GM21737 (cell line): ENCODE results near the gene CNTROB.

ENCODE experiments used
- ATAC-seq: cut with Tn5 transposase; IDR thresholded peaks from one replicate; pipeline ENCODE4 v1.9.1; 2021; ENCODE audit warnings: mild to moderate bottlenecking, moderate library complexity; ENCODE audit not compliant: unreplicated experiment

Gene CNTROB

DNA sequence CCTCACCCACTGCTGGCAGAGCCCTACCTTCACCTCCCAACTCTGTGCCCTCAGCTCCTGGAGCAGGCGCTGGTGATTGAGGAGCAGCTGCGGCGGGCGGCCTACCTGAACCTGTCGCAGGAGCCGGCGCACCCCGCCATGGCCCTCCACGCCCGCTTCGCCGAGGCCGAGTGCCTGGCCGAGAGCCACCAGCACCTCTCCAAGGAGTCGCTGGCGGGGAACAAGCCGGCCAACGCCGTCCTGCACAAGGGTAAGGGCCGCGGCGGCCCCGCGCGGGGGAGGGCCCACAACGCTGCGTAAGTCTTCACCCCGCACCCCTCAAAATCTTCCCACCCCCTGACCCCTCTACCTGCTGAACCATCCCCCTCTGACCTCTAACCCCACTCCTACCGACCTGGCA lies 22.9 kb upstream of the CNTROB start:
- no peak for ATAC-seq

DNA sequence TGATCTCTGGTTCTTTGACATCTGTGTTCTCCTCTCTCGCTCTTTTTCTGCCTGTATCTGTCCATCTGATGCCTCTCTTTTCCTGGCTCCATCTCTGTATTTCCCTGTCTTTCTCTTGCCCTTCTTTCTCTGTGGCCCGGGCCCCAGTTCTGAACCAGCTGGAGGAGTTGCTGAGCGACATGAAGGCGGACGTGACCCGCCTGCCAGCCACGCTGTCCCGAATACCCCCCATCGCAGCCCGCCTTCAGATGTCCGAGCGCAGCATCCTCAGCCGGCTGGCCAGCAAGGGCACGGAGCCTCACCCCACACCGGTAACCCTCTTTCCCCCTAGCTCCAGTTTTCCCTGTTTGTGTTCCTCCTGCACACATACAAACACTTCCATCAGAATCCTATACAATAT lies 21.7 kb upstream of the CNTROB start:
- ATAC-seq = no peak

DNA sequence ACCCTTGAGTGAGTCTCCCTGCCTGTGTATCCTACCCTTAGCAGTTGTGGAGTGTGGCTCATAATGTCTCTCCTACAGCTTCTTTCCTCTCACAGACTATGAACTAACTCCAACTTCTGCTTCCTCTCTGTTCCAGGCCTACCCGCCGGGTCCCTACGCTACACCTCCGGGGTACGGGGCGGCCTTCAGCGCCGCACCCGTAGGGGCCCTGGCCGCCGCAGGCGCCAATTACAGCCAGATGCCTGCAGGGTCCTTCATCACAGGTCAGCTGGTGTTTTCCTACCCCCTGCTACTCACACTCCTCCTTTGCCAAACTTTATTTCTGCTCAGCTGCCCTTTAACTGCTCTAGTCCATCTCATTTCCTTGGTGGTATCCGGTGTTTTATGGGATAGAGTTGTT lies 21.3 kb upstream of the CNTROB start:
- ATAC-seq = no peak

DNA sequence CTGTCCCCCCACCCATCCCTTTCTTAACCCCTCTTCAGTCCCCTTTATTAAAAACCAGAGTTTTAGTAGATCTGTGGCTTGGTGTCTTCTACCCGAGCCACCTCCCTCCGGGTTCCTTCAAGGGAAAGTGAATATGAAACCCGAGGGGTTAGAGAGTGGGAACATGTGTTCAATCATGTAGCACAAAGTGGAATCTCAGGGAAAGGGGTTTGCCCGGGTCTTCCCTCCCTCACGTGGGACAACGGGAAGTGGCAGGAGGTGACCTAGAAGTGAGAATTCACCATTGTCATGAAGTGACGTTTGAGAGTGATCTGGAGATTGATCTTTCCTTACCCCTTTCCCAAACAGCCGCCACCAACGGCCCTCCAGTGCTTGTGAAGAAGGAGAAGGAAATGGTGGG lies 20.9 kb upstream of the CNTROB start:
- ATAC-seq = no peak

DNA sequence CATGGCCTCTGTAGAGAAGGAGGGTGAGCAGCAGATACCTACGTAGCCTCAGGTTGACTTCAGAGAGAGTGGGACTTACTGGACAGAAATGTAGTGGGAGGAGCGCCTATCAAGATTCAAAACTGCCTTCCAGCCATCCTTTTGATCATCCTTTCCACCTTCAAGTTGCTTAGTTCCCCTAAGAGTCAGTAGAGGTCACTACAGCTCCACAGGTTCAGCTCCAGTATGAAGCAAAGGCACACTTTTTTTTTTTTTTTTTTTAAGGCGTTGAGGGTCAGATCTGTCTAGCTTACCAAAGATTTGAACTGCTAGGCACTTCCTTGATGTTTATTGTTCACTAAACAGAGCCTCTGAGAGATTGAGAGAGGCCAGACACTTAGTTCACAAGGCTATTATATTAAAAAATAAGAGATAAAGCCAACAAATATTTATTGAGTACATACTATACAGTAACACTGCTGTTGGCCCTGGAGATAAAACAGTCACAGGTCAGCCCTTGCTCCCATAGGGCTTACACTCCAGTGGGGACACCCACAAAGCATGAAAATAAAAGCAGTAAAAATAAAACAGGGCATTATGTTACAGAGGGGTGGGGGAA lies 19.0 kb upstream of the CNTROB start:
- no peak for ATAC-seq

DNA sequence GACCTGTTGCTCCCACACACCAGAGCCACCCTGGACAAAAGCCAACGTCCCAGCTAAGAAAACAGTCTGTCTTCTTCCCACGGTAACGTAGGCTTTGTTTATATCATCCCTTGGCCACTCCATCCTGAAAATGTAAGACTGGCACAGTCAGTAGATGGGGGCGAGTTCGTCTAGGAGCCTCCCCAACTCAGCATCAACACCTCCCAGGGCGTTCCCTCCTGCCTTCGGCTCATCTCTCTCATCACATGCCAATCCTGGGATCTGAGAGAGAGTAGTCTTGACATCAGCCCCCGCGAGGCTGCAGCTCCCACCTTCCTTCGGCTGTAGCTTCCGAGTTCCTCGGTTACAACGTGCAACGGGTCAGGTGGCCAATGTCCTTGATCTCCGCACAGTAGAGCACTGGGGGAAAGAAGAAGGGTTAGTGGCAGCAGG lies 16.8 kb upstream of the CNTROB start:
- ATAC-seq = peak; percentile 26

DNA sequence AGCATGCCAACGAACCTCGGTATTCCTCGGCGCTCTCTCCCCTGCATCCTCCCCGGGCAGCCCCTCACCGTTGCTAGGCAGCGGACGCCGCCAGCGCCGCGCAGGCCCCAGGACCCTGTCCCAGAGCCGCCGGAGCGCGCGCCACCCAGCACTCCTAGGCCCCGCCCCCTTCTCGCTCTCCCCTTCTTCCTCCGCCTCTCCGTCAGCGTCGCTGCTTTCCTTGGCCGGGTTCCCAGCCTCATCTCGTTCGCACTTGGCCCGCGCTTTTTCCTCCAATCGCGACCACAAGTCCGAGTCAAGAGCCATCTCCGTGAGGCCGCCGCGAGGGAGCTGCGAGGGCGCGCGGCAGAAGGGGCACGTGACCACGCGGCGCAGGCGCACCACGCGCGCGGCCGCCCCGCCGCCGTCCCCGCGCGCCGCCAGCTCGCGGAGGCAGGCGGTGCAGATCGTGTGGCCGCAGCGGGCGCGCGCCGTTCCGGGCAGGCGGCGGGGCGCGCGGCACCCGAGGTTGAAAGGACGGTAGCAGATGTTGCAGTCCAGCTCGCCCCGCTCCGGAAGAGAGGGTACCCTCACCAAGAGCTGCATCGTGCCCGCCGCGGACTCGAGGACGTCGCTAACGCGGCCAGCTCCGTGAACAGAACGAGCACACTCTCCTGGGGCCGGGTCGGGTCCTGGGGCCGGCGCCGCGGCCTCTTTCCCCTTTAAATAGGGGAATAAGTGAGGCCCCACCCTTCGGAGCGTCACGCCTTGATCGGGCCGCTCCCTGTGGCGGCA lies 16.2 kb upstream of the CNTROB start, which contains the start of gene RNF227:
TSS of gene RNF227 (minus strand) at position 679 of the 774 bp plus-strand sequence. CDS start at position 585, 94 bp downstream.
- ATAC-seq = peak; percentile 66

DNA sequence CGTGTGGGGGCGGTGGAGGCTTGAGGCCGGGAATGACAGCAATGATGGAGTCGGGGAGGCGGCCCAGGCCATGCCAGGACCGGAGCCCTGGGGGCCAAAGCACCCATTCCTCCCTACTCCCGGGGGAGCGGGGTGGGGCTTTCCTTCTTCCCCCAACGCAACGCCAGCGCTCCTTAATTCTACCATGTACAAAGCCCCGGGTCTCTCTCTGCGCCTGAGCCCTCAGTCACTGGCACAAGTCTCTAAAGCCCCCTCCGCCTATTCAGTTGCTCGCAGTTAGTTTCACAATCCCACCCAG lies 15.7 kb upstream of the CNTROB start:
- no peak for ATAC-seq

DNA sequence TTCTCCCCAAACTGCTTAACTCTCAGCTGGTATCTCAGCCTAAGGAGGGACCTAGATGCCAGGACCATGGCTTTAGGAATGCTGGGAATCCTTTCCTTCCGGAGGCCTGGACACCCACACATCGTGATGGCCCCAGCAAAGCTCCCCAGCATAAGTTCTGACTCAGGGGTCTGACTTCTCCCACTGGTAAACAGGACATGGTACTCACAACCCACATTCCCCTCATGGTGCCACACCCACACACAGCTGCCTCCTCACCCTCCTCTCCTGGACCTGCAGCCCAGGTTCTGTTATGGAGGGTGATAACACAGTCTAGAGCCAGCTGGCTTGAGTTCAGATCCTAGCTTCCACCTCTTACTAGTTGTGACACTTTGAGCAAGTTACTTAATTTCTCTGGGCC lies 15.2 kb upstream of the CNTROB start:
- ATAC-seq = no peak

DNA sequence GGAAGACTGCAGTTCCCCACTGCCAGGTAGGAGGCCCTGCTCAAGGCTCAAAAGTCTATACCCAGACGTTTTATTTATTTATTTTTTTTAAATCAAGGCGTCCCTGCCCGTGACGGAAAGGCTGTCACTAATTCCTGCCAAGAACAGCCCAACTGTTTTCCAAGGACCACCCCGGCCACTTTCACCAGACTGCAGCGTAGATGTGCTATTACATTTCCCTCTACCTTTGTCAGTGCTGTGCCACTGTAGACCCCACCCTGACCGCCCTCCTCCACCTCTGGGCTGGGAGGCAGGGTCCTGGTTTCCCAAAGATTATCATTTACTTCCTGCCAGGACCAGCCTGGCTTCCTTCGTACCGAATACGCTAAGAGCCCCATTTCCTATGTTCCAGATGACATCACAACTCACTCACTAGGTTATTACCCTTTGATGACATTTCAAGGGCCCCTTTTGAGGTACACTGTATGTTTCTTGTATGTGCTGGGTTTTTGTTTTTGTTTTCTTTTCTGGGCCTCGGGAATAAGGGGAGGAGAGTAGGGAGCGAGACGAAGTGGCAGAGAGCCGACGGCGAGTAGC lies 9.6 kb upstream of the CNTROB start:
- ATAC-seq = no peak

DNA sequence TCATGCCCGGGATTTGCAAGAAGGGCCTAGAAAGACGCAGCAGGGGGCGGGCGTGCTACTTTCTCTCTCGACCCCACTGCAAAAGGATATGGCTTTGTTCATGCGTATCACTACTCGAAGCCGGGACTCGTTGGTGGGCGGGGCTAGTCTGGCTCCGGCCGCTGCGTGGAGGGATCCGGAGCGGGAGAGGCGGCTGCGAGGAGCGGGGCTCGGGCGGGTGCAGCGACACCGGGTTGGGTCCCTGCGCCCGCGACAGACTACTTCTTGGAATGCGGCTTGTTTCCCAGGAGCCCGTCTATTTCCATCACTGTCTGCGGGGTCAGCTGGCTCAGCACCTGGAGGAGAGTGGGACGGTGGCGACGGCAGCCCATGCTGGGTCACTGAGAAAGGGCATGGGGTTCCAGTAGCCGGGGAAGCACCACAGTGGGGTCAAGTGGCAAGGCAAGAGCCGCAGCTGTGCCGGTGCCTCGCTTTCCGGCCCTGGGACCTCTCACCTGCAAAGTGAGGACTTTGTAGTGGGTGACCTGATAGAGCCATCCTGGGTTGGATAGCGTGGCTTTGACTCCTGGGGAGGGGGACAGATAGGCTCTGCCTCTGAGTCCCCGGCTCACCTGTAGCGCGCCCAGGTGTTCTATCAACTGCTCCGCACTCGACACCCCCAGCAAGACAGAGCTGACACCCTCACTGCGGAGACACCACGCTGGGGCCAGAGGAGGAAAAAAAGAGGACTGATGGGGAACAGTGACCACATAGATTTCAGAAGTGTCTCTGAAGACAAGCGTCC lies 9.0 kb upstream of the CNTROB start:
- ATAC-seq = no peak

DNA sequence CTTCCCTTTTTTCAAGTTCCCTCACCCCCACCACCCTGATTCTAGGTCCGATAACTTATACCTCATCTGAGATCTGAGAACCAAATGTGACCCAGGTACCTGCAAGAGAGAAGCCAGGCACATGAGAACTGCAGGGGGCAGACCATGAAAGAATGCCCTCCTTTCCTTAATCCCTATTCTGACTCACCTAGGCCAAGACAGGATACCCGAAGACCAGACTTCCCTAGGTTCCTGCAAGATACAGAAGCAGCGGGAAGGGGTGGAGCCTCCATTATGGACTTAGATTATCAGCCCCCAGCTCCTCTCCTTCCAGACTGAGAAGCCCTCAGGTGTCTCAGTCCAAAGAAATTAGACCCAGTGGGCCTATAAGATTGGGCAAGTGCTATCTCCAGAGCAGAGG lies 4.4 kb upstream of the CNTROB start:
- ATAC-seq = no peak

DNA sequence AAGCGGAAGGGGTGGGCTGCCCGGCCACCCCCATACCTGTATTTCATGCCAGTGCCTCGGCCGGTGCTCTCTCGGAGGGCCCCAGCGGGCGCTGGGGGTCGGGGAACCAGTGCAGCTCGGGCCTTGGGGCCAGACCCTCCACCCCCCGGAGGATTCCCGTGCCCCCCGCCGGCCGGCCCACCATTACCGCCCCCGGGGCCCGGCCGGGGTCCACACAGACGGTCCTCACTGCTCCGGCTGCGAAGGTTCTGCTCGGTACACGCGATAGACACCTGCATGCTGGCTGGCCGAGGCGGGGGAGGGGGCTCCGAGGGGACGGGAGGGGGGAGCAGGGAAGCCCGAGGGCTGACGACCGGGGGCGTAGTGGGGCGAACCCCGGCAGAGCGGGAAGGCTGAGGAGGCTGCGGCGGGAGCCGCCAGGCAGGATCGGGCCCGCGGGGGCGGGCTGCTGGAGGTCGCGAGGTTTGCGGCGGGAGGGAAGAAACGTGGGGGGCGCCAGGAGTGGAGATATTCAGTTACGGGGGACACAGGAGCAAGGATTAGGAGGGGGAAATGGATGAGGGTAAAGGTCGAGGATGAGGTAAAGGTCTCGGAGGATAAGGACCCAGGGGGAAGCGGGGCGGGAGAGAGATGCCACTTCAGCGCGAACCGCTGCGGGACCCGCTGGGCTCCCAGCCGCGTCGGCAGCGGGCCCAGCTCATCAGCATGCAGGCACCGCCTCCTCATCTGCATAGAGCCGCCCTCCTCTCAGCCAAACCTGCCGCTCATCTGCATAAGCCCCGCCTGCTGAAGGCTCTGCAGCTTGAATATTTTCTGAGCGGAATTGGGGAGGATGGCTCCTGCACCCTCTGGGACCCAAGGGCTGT lies 2.6 kb upstream of the CNTROB start, which contains the start of gene KCNAB3:
TSS of gene KCNAB3 (minus strand) at position 699 of the 866 bp plus-strand sequence. CDS start at position 278, 421 bp downstream.
- ATAC-seq = no peak

DNA sequence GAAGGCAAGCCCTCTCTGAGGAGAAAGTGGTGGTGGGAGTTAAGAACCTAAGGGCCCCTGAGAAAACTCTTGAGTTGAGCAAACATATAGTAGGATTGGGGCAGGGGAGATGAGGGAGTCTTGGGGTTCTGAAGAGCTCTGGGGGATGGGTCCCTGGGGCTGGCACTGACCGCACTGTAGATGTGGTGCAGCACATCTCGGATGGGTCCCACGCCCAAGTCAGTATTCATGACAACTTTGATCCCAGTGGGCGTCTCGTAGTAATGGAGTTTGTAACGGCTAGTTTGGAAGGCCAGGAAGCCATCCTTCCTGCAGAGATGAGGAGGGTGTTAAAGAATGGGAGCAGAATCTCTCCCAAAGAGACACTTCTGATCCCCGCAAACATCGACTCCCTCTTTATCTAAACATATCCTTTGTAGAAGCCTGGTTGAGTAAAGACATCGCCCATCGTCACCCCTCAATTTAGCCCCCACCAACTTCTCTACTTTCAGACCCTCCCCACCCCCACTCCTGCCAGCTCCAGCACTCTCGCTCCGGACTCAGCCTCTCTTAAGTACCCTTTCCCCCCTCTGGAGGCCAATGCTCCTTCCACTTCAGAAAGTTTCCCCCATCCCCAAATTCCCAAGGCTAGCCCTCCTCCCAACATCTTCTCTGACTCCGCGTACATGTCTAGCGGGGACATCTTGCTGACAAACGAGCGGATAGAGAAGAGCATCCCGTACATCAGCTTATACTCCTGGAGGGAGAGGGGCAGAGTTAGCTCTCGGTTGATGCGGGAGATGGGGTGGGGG lies 970 bp upstream of the CNTROB start:
- no peak for ATAC-seq

DNA sequence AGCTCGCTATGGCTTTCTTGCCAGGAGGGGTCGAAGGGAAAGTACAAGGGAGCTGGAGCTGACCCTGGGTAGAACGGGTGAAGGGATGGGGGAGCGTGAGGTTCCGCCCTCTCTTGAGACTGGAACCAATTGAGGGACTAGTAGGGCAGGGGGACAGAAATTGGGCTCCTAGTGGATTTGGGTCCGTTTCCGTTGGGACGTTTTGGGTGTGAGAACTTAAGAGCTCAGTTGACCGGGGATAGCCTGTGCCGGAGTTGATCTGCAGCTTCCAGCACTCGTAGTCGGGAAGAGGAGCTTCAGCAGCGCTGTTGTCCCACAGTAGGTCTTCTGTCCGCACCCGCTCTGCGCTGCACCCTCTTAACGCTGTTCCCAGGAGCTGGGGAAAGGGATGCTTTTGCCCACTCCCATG lies 481 bp downstream of the CNTROB start:
- ATAC-seq = no peak

DNA sequence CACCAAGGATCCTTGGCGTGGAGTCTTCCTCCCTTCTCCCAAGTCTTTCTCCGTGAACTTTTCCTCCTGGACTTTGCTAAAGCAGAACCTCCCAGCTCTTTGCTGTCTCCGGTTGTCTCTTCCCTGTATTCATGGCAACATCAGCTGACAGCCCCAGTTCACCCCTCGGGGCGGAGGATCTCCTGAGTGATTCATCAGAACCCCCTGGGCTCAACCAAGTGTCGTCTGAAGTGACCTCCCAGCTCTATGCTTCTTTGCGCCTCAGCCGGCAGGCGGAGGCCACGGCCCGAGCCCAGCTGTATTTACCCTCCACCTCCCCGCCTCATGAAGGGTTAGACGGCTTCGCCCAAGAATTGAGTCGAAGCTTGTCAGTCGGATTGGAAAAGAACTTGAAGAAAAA lies 943 bp downstream of the CNTROB start:
- ATAC-seq = no peak

DNA sequence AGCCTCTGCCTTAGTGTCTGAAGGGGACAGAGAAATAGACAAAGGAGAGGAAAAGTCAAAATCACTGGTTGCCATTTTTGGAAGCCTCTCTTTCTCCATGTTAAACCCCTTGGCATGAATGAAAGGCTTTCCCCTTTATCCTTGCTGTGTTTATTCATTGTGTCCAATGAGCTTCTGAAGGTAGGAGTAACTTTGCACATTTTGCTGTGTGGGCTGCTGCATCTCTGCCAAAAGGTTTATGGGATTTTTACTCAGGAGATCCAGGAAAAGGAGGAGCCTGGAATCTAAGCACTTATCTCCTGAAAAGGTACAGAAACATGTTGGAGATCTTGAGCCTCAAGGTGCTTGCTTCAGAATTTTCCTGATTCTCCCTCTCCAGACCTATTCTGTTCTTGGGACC lies 3.9 kb downstream of the CNTROB start:
- ATAC-seq = no peak

DNA sequence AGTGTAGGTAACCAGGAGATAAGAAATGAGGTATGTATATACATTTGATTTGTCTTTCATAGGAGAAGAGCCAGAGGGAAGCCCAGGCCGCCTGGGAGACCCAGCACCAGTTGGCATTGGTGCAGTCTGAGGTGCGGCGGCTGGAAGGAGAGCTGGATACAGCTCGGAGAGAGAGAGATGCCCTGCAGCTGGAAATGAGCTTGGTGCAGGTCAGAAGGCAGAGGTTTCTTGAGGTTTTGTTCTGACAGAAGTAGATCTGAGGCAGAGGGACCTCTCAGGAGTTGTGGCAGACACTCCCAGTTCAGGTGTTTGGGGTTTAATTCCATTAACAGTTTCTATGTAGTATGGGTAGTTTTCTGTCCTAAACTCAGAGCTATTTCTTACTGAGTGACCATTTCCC lies 8.0 kb downstream of the CNTROB start:
- no peak for ATAC-seq

DNA sequence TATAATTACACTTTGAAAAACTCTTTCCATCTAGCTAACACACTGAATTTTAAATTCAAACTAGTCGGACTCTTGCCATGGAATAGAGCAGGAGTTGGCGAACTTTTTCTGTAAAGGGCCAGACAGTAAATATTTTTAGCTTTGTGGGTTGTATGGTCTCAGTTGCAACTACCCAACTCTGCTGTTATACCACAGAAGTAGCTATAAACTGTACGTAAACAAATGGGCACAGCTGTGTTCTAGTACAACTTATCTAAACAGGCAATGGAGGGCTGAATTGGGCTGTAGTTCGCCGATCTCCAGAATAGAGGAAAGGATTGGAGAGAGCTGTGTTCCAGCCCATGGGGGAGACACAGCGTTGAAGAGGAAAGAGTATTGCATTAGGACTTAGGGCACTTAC lies 8.7 kb downstream of the CNTROB start:
- ATAC-seq = no peak

DNA sequence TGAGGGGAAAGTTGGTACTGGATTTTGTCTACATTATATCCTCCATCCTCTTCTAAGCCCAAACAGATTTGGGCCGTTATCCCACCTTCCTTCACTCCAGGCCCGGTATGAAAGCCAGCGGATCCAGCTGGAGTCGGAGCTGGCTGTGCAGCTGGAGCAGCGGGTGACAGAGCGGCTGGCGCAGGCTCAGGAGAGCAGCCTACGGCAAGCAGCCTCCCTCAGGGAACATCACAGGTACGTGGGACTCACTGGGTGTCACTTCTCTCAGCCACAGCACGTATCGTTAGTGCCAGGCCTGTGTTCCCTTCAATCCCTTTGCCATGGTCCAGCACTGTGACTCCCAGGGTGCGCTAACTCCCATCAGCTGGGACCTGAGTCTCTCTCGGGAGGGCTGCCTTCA lies 11.3 kb downstream of the CNTROB start:
- ATAC-seq = no peak
